ENCODE results near the gene PIP5K1C. TPM values are rescaled to one million over a fixed set of nuclear protein-coding genes. Genes with fewer than 3 reads are reported as not detected.

PIP5K1C gene
- polyA plus RNA-seq, 2 of the 4 experiments (the other 2 are of a cell fraction), result 2.6 to 9.3 TPM

- WGBS (ENCODE audit: missing lambda C conversion rate), result 93% methylated on average over 7 of the region's 23 CpGs
- ATAC-seq (no peak), DNase-seq (ENCODE audit: low read depth in 1 of 2, low spot score in 1 of 2) (no peak), FAIRE-seq (no peak)
- H3K9me3 ChIP-seq, result no peaks in the 10 kb centered on the region
- ChIA-PET POLR2A (no interaction called here), CTCF (no interaction called here)
- no peak overlapping the region for H3K4me3 ChIP-seq
- no peaks in the 10 kb centered on the region for H3K4me1 ChIP-seq
- H3K27ac ChIP-seq, result no peak overlapping the region
- TF ChIP-seq NPAS2 (CRISPR knock-in tag; IDR thresholded peaks at IDR 0.05; ENCODE audit: borderline replicate concordance) (no peak), PBX3 (IDR thresholded peaks at IDR 0.05) (no peak), HEYL (CRISPR knock-in tag; IDR thresholded peaks at IDR 0.05) (no peak), CBX8 (IDR thresholded peaks at IDR 0.05) (no peak), BHLHE40 (IDR thresholded peaks at IDR 0.05; ENCODE audit: low read depth, low read length) (no peak), CHD2 (IDR thresholded peaks at IDR 0.05; ENCODE audit: low read length, partially characterized antibody) (no peak), FOSB (CRISPR knock-in tag; IDR thresholded peaks at IDR 0.05) (no peak), GATA3 (IDR thresholded peaks at IDR 0.05; ENCODE audit: borderline replicate concordance) (no peak), HES2 (IDR thresholded peaks at IDR 0.05) (no peak), POLR2AphosphoS2 (conservative IDR thresholded peaks at IDR 0.05; ENCODE audit: low read length) (no peak), CEBPB (IDR thresholded peaks at IDR 0.05) (no peak), RARB (CRISPR knock-in tag; IDR thresholded peaks at IDR 0.05) (no peak), RCOR1 (IDR thresholded peaks at IDR 0.05; ENCODE audit: low read depth, low read length) (no peak), BCL3 (IDR thresholded peaks at IDR 0.05) (no peak), EHMT2 (IDR thresholded peaks at IDR 0.05; ENCODE audit: low read depth) (no peak), ELK1 (IDR thresholded peaks at IDR 0.05; ENCODE audit: low read depth, low read length) (no peak), ZC3H11A (IDR thresholded peaks at IDR 0.05) (no peak), SMC3 (IDR thresholded peaks at IDR 0.05) (no peak)
- H3K4me2 ChIP-seq, result no peak overlapping the region
Observed at GRCh38 chr19:3637621-3638020, 62.6 kb downstream of the PIP5K1C start.

DNA sequence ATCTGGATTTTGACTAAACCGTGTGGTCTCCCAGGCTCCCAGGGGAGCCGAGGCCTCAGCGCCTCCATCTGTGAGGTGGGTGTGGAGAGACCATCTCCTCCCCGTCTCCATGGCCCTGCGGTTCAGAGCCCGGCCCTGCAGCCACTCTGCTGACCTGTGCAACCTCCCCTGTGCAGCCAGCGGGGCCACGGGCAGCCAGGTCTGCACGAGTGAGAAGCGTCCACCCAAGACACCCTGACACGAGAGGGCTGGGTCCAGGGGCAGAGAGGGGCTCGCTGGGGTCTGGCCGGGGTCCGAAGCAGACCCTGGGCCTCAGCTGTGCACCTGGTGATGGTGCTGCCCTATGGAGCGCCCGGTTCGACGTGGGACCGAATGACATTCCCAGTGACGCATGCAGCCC, 63.3 kb downstream of the PIP5K1C start:
- Histone ChIP-seq H3K4me3 (no peak overlapping the region), H3K4me2 (no peak overlapping the region), H3K4me1 (no peaks in the 10 kb centered on the region), H3K9me3 (no peaks in the 10 kb centered on the region), H3K27ac (no peak overlapping the region)
- TF ChIP-seq ESRRA (IDR thresholded peaks at IDR 0.05; ENCODE audit: borderline replicate concordance, low read length), result no peak
- TF ChIP-seq PHF8 (IDR thresholded peaks at IDR 0.05; ENCODE audit: borderline replicate concordance, low read depth), result no peak
- no peak for TF ChIP-seq CBX8 (IDR thresholded peaks at IDR 0.05)
- no peak for TF ChIP-seq HEYL (CRISPR knock-in tag; IDR thresholded peaks at IDR 0.05)
- TF ChIP-seq MAX (IDR thresholded peaks at IDR 0.05), result no peak
- no peak for TF ChIP-seq POLR2AphosphoS2 (conservative IDR thresholded peaks at IDR 0.05; ENCODE audit: low read length)
- no peak for TF ChIP-seq SREBF2 (IDR thresholded peaks at IDR 0.05)
- no peak for TF ChIP-seq PBX3 (IDR thresholded peaks at IDR 0.05)
- no peak for TF ChIP-seq CTCF (IDR thresholded peaks at IDR 0.05)
- no peak for TF ChIP-seq SMC3 (IDR thresholded peaks at IDR 0.05)
- POLR2A ChIA-PET, result no interaction called here
- DNase-seq (ENCODE audit: low read depth in 1 of 2, low spot score in 1 of 2) (no peak), ATAC-seq (no peak), FAIRE-seq (no peak)
- CTCF ChIA-PET, result no interaction called here
- WGBS (ENCODE audit: missing lambda C conversion rate), result 90% methylated on average over 7 of the region's 20 CpGs

Data from A549 (cell line).